OCI-LY7 (cell line): Measurements from ENCODE around the gene PIP5K1C. TPM values are rescaled to one million over a fixed set of nuclear protein-coding genes. Genes with fewer than 3 reads are reported as not detected.

Experiments used
- BruUV-seq: library from RNA; stranded (reverse); fragments of 400-500 nt; replicated peaks from 2 replicates; lab custom pipeline; 2021; lab: Mats Ljungman, UMichigan
- CTCF ChIA-PET: fragments of 300-600 bp; sonication (Branson Sonifier 250); formaldehyde crosslinking; loops from one replicate; lab custom pipeline; 2022; ENCODE audit warnings: antibody characterized with exemption; ENCODE audit not compliant: unreplicated experiment; lab: Charles Lee
- POLR2A ChIA-PET: fragments of 300-600 bp; sonication (Branson Sonifier 250); formaldehyde crosslinking; loops from one replicate; lab custom pipeline; 2022; ENCODE audit warnings: antibody characterized with exemption; lab: Charles Lee
- DNase-seq: peaks from one replicate; pipeline ENCODE4 v3.0.0-alpha.2; 2015; ENCODE audit warnings: low spot score
- H2AFZ ChIP-seq: fragments of 200-600 bp; sonication (generic), shearing (Covaris generic); 2 replicates; pipeline ENCODE4 v1.6.1; 2014; ENCODE audit warnings: mild to moderate bottlenecking, antibody characterized with exemption, low read length, moderate library complexity
- H3K27ac ChIP-seq: fragments of 200-600 bp; sonication (generic); 2 replicates; pipeline ENCODE4 v1.5.1; 2014; ENCODE audit warnings: mixed run types, low read depth, mild to moderate bottlenecking, moderate library complexity, low read length, inconsistent platforms; ENCODE audit not compliant: poor library complexity, severe bottlenecking
- H3K36me3 ChIP-seq: fragments of 200-600 bp; sonication (generic); 2 replicates; pipeline ENCODE4 v1.6.1; 2014; ENCODE audit warnings: mild to moderate bottlenecking, antibody characterized with exemption, low read length, moderate library complexity, mixed read lengths; ENCODE audit not compliant: insufficient read depth
- H3K4me1 ChIP-seq: fragments of 200-600 bp; sonication (generic); 2 replicates; pipeline ENCODE4 v1.5.1; 2014; ENCODE audit warnings: mild to moderate bottlenecking, low read length; ENCODE audit not compliant: insufficient read depth, poor library complexity, severe bottlenecking
- H3K4me2 ChIP-seq: fragments of 200-600 bp; sonication (generic); 2 replicates; pipeline ENCODE4 v1.6.1; 2014; ENCODE audit warnings: mild to moderate bottlenecking, low read length
- H3K4me3 ChIP-seq: fragments of 200-600 bp; sonication (generic); 2 replicates; pipeline ENCODE4 v1.5.1; 2014; ENCODE audit warnings: mild to moderate bottlenecking, low read depth, low read length; ENCODE audit not compliant: poor library complexity, severe bottlenecking
- H3K79me2 ChIP-seq: fragments of 200-600 bp; sonication (generic); 2 replicates; pipeline ENCODE4 v1.6.1; 2016; ENCODE audit warnings: low read depth, mild to moderate bottlenecking, low read length, moderate library complexity, mixed read lengths; ENCODE audit not compliant: insufficient read depth
- H3K9me2 ChIP-seq: fragments of 200-600 bp; sonication (generic); 2 replicates; pipeline ENCODE4 v1.6.1; 2016; ENCODE audit warnings: mild to moderate bottlenecking, low read length, mixed read lengths; ENCODE audit not compliant: insufficient read depth
- H3K9me3 ChIP-seq: fragments of 200-600 bp; sonication (generic); 2 replicates; pipeline ENCODE4 v1.6.1; 2014; ENCODE audit warnings: mild to moderate bottlenecking, mixed run types, low read length, mixed read lengths
- H4K20me1 ChIP-seq: fragments of 200-600 bp; sonication (generic); 2 replicates; pipeline ENCODE4 v1.6.1; 2014; ENCODE audit warnings: mild to moderate bottlenecking, antibody characterized with exemption, low read length, moderate library complexity, mixed read lengths; ENCODE audit not compliant: insufficient read depth
- CTCF ChIP-seq: fragments of 200-600 bp; sonication (generic); conservative IDR thresholded peaks from 2 replicates; pipeline ENCODE4 v1.5.1; 2014; ENCODE audit warnings: mild to moderate bottlenecking, antibody characterized with exemption, low read length, moderate library complexity, mixed read lengths
- EZH2phosphoT487 ChIP-seq: fragments of 200-600 bp; sonication (generic); IDR thresholded peaks from 2 replicates; pipeline ENCODE4 v1.6.1; 2018; ENCODE audit warnings: low read depth, borderline replicate concordance, mild to moderate bottlenecking, mixed run types, antibody characterized with exemption, low read length, moderate library complexity, mixed read lengths
- intact Hi-C: fragments of 100-400 bp; cut with micrococcal nuclease; formaldehyde crosslinking; loops from one replicate; pipeline ENCODE4 v1.10.0; 2022; ENCODE audit not compliant: unreplicated experiment
- total RNA-seq, 2 experiments: library from RNA; depleted of rRNA in 1 of 2; stranded (reverse); fragments of >200 nt in 1 of 2; shearing (Covaris generic) in 1 of 2; gene quantifications; 2 replicates each; pipeline ENCODE4 v1.2.3, GENCODE V29; 2014 to 2022

Gene PIP5K1C
- total RNA-seq, 2 experiments from 2014 or later: 7.6 to 15.1 TPM

DNA sequence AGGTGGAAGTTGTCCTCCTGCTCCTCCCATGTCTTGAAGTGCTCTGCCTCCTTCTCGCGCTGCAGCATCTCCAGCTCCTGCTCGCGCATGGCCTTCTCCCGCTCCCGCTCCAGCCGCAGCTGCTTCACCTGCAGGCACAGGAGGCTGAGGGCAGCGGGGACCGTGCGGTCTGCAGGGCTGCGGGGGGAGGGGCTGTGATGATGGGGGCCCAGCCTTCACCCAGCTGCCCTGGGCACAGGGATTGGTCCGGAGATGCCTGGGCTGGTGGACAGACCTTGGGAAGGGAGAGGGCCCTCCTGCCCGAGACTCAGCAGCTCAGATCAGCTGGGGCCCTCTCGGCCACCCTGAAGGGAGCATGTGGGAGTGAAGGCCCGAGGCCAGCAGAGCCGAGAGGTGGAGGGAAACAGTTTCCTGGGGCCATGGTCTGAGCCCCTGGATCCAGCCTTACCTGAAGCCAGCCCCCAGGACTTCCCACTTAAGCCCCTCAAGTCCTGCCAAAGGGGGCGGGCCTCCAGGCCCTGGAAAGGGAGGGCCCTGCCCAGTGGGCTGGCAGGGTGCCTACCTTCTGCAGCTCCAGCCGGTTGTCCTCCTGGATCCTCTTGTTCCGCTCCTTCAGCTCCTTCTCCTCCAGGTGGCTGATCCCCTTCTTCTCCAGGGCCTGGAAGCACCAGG is 80.0 kb downstream of the PIP5K1C start:
- Histone ChIP-seq H4K20me1 (0 out of 2 replicates have a peak, but pooled peaks cover 5% of the 10 kb centered on the region), H3K4me3 (no peak overlapping the region), H3K79me2 (peaks cover 9% of the 10 kb centered on the region), H3K4me1 (peaks cover 7% of the 10 kb centered on the region), H3K9me2 (no peaks in the 10 kb centered on the region), H3K36me3 (peaks cover 40% of the 10 kb centered on the region), H3K27ac (no peak overlapping the region), H3K9me3 (no peaks in the 10 kb centered on the region), H3K4me2 (no peak overlapping the region), H2AFZ (no peak overlapping the region)
- intact Hi-C loops: no loop called here
- POLR2A ChIA-PET: no interaction called here
- CTCF ChIA-PET: no interaction called here
- TF ChIP-seq EZH2phosphoT487: no peak
- TF ChIP-seq CTCF: no peak
- BruUV-seq: no TSS peak
- DNase-seq: no peak

DNA sequence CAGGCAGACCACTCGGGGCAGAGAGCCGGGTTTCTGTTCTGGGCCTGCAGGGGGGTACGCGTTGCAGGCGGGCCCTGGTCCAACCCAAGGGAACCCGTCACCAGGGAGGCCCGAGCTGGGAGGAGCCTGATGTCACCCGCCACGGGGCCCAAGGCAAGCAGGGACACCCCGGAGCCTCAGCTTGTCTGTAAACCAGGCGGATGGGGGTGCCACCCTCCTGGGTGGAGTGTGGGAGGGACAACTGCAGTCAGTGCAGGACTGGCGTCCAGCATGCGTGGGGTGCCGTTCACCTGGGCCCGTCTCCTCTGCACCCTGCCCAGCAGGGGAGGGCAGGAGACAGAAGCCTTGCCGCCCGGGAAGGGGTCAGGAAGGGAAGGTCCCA is 80.6 kb downstream of the PIP5K1C start:
- DNase-seq: no peak
- Histone ChIP-seq H3K4me1 (no peaks in the 10 kb centered on the region), H3K4me3 (no peak overlapping the region), H4K20me1 (no peaks in the 10 kb centered on the region), H3K36me3 (peaks cover 40% of the 10 kb centered on the region), H3K4me2 (no peak overlapping the region), H3K9me2 (no peaks in the 10 kb centered on the region), H3K79me2 (peaks cover 3% of the 10 kb centered on the region; the same call in 1 of the 2 replicates), H3K27ac (no peak overlapping the region), H2AFZ (no peak overlapping the region), H3K9me3 (no peaks in the 10 kb centered on the region)
- CTCF ChIA-PET: no interaction called here
- intact Hi-C loops: loop anchor here (5.0 kb wide), 1 partner anchor 72 kb away; no protein-coding TSS in a partner anchor
- no TSS peak for BruUV-seq
- POLR2A ChIA-PET: no interaction called here
- TF ChIP-seq EZH2phosphoT487 (no peak), CTCF (no peak)
